Right lobe of liver (tissue), 4 donors: ENCODE data around the gene MSTN.
"Not testable (repeated sequence)": the region's sequence is repeated elsewhere in the genome, so short reads cannot be mapped to it uniquely, and the experiment has no call there.

Experiments
- POLR2A ChIP-seq: fragments of 450-650 bp; IDR thresholded peaks from one replicate; pipeline ENCODE4 v1.6.1; 2017; ENCODE audit warnings: antibody characterized with exemption, mild to moderate bottlenecking
- TF ChIP-seq, protein P1 (sequence below), 4 donors: fragments of 200-600 bp in 3 of 4; fragments of 450-650 bp in 1 of 4; IDR thresholded peaks; one replicate each; pipeline versions ENCODE4 v1.5.1 to v1.8.0; 2016 to 2022; ENCODE audit warnings: antibody characterized with exemption in 4 of 4, mild to moderate bottlenecking in 2 of 4
- donor health status: DM: no; HTN: no; CAD: no.
- donor health status: DM: no; HTN: no; CAD: no.
- donor health status: DM: no; HTN: yes; CAD: no.

- TF ChIP-seq, protein P1, sequence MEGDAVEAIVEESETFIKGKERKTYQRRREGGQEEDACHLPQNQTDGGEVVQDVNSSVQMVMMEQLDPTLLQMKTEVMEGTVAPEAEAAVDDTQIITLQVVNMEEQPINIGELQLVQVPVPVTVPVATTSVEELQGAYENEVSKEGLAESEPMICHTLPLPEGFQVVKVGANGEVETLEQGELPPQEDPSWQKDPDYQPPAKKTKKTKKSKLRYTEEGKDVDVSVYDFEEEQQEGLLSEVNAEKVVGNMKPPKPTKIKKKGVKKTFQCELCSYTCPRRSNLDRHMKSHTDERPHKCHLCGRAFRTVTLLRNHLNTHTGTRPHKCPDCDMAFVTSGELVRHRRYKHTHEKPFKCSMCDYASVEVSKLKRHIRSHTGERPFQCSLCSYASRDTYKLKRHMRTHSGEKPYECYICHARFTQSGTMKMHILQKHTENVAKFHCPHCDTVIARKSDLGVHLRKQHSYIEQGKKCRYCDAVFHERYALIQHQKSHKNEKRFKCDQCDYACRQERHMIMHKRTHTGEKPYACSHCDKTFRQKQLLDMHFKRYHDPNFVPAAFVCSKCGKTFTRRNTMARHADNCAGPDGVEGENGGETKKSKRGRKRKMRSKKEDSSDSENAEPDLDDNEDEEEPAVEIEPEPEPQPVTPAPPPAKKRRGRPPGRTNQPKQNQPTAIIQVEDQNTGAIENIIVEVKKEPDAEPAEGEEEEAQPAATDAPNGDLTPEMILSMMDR (IDR thresholded peaks at IDR 0.05) = not testable (repeated sequence)
- TF ChIP-seq POLR2A = not testable (repeated sequence)
These were observed 28.1 kb downstream of the MSTN start for GRCh38 chr2:190034417-190034816.
